ENCODE measurements around the gene PTGDS.

PTGDS gene

DNA sequence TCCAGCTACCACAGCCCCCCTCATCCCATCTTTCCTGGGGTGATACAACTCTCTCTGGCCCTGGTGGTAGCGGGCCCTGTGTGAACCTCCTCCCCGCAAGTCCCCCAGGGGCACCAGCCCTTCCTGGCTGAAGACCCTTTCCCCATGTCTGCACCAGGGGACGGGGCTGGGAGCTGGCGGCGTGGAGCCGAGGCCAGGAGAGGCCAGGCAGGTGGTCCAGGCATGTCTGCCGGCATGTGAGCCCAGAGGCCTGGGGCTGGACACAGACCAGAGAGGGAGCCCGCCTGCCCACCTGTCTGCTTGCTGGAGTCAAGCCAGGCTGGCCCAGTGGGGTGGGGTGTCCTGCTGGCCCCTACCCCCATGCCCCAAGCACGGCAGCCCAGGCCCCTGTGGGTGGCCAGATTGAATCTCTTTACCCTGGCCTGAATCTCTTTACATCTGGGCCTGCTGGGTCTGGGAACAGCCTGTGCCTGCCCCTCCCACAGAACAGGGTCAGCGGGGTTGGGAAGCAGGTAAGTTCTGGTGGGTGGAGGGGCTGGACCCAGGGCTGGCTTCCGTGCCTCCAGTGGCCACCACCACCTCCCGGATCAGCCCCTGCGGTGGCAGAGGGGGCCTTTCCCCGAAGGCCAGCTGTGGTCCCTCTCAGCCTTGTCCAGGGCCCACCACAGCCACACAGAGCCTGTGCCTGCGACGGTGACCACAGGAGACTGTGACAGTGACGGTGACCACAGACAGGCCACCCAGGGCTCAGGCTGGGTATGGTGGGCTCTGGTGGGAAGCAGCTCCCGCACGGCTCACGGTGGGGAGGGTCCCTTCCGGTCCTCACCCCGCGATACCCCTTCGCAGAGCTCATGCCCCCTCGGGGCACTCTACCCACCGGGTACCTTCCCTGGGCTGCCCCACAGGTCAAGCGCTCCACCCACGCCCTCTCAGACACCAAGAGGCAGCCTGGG lies 18.1 kb upstream of the PTGDS start:
- DNase-seq, result no peak

DNA sequence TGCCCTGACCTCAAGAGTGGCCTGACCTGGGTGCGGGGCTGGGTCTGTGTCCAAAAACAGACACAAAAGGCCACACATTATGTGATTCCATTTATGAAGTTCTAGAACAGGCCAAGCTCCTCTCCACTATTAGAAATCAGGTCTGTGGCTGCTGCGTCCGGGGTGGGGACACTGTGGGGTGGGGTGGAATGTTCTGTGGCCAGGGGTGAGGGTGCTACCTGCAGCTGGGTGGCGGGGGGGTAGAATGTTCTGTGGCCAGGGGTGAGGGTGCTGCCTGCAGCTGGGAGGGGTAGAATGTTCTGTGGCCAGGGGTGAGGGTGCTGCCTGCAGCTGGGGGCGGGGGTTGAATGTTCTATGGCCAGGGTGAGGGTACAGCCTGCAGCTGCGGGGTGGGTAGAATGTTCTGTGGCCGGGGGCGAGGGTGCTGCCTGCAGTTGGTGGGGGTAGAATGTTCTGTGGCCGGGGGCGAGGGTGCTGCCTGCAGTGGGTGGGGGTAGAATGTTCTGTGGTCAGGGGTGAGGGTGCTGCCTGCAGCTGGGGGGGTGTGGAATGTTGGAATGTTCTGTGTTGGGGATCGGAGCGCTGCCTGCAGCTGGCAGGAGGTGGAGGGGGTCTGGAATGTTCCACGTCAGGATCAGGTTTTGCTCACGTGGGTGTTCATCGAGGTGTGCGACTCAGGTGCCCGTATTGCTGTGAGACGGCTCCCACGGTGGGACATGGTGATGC lies 16.9 kb upstream of the PTGDS start:
- no peak for DNase-seq

DNA sequence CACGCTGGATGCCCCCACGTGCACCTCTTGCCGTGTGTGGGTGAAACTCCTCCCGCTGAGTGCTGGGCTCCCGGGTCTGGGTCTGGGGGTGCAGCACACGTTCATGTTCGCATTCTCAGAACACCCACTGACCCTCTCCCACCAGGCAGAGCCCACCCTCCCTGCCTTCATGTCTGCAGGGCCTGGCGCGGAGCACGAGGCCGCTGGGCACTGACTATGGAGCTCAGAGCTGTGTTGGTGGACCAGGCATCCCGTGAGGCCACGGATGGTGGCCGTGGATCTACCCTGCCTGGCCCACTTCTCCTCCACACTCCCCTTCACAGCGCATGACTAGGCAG lies 16.4 kb upstream of the PTGDS start:
- no peak for DNase-seq

DNA sequence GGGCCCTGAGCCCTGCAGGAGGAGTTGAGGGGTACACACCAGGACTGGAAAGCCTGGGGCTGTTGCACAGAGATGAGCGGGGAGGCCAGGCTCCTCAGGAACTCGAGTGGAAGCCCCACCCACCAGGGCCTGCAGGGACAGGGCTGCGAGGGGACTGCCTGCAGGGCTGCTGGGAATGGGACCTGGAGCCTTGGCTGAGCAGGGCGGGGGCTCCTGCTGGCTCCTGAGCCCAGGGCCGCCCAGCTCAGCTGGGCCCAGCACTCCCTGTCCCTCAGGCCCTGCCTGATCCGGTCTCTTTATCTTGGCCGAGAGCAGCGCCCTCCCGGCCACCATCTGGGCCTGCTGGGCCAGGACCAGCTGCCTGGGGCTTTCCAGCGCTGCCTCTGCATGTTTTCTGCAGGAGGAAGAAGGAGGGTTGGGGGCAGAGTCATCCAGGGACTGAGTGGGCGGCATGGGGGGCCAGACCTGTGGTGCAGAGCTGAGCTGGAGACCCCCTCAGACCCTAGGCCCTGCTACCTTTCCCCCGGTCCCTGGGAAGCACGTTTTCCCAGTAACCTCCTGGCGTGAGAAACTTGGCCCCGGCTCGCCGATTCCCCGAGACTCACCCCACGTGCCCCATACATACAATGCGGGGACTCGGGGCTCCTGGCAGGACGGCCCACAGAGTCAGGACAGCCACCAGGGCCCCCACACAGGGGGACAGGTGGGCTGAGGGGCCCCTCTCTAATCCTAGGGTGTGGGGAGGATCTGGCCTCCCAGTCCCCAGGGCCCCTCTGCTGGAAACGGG lies 15.8 kb upstream of the PTGDS start:
- DNase-seq, result no peak

DNA sequence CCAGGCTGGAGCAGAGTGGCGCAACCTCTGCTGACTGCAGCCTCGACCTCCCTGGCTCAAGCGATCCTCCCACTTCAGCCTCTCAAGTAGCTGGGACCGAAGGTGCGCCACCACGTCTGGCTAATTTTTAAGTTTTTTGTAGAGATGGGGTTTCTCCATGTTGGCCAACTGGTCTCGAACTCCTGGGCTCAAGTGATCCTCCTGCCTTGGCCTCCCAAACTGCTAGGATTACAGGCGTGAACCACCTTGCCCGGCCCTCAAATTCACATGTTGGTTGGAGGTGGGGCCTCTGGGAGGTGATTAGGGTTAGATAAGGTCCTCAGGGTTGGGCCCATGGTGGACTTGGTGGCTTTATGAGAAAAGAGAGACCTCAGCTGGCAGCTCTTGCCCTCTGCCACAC lies 15.1 kb upstream of the PTGDS start:
- no peak for DNase-seq

DNA sequence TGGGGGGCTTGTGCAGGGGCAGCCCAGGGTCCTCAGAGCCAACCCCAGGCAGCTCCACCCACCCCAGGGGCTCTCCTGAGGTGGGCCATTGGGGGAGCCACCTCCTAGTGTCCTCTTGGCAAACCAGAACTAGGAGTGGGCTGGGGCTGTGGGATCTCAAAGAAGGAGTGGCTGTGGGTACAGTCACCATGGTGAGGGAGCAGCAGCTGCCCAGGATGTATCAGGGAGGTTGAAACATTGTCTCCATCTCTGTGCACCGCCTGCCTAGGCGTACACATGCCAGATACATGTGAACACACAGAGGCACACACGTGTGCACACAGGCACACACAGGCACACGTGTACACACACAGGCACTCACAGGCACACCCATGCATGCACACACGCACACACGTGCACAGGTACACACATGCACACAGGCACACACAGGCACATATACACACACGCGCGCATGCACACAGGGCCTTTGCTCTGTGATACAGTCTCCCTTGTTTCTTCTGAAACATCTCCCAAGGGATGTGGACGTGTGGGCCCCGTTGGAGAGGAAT lies 14.5 kb upstream of the PTGDS start:
- DNase-seq, result no peak

DNA sequence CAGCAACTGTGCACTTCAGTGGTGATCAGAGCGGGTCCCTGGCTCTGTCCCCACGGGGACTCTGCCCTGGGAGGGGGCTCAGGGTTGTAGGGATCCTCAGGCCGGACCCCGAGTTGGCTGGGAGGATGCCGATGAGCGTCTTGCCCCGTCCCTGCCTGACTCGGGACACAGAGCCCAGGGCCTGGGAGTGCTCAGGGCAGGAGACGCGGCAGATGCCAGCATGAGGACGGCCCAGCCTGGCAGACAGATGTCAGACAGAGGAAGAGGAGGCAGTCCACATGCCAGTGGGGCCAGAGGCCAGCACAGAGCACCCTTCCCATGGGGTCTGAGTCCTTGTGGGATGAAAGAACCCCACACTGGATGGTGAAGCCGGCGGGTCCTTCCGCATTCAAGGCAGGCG lies 14.0 kb upstream of the PTGDS start:
- DNase-seq, result no peak

DNA sequence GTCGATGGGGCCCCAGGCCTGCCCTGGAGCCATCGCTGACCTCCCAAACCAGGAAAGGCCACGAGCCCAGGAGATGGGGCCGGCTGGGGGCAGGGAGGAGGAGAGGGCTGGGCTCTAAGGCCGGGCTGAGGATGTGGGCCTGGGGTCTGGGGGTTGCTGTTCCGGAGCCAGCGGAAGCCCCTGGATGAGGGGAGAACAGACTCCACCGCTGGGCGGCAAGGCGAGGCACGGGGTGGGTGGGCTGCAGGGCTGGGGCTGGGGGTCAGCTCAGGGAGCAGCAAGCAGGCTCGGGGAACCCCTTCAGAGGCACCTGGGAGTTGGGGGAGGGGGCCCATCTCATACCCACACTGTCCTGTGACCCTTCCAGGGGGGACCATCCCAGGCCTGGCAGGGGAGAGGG lies 13.6 kb upstream of the PTGDS start:
- no peak for DNase-seq

DNA sequence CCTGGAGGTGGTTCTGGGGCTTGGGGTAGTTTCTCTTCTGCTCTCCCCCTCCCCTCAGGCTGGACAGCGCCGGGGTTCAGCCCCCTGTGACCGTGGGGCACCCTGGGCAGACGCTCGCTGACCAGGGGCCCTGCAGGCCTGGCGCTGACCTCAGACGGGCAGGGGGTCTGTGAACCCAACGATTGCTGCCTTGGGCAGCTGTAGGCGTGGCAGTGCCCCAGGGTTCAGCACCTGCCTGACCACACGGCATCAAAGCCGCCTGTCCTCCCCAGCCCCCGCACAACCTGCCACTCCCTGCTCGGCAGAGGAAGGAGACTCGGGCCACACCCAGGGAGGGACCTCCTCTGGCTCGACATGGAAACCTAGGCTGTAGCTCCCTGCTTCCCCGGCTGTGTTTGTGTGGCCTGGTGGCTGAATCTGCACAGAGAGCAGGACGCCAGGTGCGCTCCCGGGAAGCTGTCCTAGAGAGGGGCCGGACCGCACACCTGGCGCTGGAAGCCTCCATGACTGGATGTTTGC lies 13.1 kb upstream of the PTGDS start:
- DNase-seq, result no peak

DNA sequence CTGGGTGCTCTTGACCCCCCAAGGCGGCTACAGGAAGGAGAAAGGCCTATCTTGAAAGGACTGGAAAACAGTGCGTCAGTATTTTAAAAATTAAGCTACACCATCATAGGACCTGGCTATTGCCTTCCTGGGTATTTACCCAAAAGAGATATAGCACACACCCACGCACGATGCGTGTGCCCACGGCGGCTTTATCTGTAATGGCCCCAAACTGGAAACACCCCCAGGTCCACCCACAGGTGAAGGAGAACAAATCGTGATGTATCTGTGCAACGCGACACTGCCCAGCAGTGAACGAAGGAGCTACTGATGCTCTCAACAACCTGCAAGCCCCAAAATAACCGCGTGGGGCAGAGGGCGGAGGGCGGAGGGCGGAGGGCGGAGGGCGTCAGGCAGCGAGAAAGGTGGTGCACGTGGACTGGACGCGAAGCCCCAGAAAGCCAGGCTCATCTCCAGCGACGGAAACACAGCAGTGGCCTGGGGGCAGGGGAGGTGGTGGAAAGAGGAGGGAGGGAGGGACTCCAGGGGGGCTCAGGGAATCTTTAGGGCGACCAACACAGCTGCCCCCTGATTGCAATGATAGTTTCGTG lies 12.4 kb upstream of the PTGDS start:
- no peak for DNase-seq

DNA sequence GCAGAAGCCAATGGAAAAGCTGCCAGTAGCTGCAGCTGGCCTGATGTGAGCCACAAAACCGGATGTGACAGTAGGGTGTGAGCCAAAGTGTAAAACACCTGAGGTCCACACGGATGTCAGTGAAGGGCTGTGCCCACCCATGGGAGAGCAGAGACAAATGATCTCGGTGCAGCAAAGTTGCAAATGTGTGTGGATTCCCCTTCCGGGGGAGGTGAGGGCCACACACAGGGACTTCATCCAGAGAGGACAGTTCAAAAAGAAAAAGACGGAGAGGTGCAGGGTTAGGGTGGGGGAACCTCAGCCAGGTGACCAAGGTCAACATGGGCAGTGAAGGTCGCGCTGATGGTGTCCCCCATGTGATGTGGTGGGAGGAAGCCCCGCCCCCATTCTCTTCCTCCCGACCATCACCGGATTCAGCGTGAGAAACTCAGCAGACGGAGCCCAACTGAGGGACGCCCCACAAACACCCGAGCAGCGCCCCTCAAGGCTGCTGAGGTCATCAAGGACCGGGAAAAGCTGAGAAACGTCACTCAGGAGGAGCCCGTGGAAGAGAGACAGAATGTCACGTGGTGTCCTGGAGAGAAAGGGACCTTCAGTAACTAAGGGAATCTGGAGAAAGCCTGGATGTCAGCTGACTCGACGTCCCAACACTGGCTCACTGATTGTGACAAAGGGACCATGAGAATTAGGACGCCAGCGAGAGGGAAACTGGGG lies 11.4 kb upstream of the PTGDS start:
- DNase-seq, result no peak

DNA sequence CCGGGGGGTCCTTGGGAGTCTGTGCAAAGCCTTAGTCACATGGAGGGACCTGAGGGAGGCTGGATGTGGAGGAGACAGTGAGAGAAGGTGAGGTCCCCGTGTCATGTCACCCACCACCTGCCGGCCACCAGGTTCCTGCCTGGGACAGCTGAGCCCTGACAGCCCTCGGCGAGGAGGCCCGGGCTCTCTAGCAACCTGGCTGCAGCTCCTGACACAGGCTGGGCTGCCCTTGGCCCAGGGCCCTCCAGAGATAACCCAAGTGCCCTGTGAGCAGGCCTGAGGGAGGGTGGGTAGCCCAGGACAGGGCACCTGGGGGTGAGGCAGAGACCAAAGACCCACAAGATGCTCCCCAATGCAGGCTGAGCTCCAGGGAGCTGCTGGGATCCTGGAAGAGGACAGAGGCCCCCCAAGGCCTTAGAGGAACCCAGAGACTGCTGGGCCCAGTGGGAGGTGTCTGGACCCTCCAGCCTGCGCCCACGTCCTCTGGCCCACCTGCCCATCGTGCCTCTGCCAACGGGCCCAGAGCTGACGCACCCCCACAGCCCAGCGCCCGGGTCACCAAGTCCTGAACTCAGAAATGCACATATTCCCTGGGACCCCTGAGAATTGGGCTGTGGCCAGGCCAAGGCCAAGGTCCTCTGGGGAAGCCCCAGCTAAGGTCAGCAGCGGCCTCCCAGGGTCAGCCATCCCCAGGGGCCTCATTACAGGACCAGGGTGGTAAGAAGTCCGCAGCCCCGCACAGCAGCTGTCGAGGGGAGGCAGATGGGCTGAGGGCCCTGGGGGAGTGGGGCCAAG lies 8.8 kb upstream of the PTGDS start:
- DNase-seq, result no peak

DNA sequence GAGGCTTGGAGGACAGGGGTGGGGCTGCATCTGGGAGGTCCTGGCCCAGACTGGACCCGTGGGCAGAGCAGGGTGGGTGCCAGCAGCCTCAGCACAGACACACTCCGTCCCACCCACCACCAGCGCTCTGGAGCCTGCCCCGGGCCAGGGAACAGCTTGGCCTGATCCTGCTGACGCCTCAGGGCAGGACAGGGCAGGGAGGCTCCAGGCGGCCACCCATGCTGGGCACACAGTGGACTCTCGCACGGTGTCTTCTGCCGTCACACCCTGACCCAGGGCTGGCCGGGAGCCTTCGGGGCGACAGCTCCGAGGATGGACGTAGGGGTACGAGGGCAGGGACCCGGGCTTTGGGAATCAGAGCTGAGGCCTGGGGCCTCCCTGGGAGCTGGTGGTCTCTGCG lies 8.2 kb upstream of the PTGDS start:
- no peak for DNase-seq

DNA sequence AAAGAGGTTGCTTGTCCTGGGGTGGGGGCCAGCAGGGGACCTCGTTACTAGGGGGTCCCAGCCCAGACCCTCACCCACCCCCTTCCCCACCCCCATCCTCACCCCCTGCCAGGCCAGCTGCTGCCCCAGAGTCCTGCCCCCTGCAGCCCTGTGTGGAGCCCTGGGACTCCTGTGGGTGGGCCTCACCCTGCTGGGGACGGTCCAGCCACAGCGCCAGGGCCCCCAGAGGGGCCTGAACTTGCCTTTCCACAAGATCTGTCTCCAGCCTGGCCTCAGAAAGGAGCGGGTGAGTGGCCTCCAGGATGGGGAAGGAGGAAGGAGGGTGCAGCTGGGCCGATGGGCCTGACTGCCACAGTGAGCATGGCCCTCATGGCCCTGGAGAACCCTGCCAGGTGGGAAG lies 7.5 kb upstream of the PTGDS start:
- no peak for DNase-seq

DNA sequence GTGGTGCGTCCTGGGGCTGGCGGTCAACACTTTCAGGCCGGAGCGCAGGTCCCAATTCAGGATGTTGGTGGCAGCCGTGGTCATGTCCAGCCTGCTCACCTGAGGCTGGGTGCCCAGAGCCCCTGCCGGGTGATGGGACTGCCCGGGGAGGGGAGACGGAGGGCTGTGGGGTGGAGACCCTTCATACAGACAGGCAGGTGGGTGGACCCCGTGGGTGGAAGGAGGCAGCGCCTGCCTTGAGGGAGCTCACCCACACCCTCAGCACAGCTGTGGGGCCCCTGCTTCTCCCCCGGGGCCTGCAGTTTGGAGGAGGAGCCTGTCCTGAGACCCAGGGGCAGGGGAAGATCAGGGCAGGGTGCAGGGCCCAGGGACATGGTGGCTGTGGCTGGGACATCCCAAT lies 6.9 kb upstream of the PTGDS start:
- DNase-seq, result no peak

DNA sequence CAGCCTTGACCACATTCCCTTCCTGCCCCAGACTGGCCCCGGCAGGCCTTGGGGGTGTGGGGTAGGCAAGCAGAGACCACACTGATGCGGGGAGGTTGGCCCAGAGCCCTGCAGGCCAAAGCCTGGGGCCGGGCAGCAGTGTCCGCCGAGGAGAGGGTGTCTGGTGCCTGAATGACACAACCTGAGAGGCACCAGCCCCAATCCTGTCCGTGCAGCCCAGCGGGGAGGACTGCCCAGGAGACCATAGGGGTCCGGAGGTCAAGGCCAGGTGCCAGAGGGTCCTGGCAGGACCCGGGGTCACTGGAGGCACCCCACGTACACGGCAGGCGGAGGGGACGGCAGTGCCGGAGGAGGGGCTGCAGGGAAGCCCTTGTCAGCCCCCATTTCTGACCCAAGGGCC lies 5.6 kb upstream of the PTGDS start:
- no peak for DNase-seq

DNA sequence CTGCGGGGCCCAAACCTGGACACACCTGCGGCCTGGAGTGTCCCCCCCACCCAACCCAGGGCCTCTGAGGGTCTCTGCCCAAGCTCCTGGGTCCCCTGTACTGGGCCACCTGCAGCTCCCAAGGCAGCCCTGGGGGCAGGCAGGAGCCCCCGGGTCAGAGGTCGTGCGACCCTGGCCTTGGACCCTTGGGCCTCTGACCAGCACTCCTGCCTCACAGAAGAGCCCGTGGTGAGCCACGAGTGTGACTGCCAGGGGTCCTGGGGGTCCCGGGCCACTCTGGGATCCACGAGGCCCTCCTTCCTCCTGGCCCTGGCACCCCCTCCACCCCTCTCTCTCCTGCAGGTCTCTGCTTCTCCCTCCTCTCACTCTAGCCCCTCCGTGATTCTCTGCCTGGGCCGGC lies 5.0 kb upstream of the PTGDS start:
- DNase-seq, result no peak

DNA sequence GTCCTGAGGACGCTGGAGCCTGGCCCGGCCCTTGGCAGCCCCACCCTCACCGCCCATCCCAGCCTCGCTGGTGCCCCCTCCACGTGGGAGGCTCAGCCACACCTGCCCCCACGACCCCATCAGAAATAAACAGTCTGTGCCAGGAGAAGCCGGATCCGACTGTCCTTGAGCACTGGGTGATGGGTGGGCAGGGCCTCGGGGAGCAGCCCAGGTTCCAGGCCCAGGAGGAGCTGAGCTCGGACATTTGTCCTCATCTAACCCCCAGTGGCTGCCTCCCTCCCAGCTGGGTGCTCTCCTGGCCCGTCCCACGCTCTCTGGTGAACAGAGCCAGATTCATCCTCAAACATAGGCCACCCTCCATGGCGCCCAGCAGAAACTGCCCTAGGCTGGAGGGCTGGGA lies 4.6 kb upstream of the PTGDS start:
- no peak for DNase-seq

DNA sequence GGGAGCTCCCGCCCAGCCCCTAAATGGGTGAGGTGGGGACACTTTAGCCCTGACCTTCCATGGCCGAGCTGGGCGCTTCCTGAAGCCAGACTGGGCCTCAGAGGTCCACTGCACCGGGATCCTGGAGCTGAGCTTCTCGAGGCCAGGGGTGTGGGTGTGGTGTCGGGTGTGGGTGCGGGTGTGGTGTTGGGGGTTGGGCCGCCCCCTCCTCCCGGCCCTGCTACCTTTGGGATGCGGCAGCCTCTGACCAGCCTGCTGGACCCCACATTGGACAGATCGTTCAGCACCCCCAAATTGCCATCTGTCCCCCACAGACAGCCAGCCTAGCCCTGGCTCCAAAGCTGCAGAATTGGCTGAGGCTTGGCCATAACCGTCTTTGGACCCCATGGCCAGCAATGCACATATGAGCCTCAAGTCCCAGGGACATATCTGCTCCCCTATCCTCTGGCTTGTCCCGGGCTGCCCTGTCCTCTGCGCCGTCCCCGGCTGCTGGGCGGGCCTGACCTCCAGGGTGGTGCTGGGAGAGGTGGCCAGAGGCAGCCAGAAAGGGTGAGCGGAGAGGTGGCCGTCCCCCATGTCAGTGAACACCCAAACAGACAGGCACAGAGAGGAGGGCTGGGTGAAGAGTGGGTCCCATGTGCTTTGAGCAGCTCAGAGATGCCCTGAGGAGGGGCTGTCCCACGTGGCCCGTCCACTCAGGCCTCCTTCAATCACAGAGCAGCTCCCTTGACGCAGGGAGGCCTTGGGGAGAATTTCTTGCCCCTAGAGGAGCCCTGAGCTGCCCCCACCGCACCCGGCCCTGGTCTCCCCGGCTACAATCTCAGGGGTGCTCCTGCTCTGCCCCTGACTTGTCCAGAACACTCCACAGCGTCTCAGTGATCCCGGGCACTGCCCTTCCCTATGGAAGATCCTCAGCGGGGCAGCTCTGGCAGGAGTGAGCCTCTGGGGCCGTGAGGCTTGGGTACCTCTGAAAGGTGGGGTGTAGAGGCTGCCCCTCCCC lies 3.4 kb upstream of the PTGDS start:
- DNase-seq, result no peak

Measured in activated naive CD4-positive, alpha-beta T cell (primary cell).